Middle frontal gyrus (tissue), 1 donor: ENCODE results near the gene SLC9A8.

ENCODE experiments used
- DNase-seq: peaks from one replicate; pipeline ENCODE4 v3.0.0-alpha.2; 2015; ENCODE audit warnings: low spot score; ENCODE audit errors: extremely low spot score

Gene SLC9A8

GRCh38 chr20:49915380-49916145 lies 102.9 kb downstream of the SLC9A8 start, which contains the start of gene SPATA2:
TSS of gene SPATA2 (minus strand) at chr20:49915529. CDS start at chr20:49908490, 7,039 bp downstream.
- peak; percentile 87 for DNase-seq

GRCh38 chr20:49916146-49917002 lies 103.7 kb downstream of the SLC9A8 start:
- DNase-seq: no peak

GRCh38 chr20:49918446-49918845 lies 105.8 kb downstream of the SLC9A8 start:
- no peak for DNase-seq

GRCh38 chr20:49919009-49919408 lies 106.4 kb downstream of the SLC9A8 start:
- DNase-seq: no peak

GRCh38 chr20:49919461-49919860 lies 106.8 kb downstream of the SLC9A8 start:
- DNase-seq: no peak

GRCh38 chr20:49924247-49924646 lies 111.6 kb downstream of the SLC9A8 start:
- no peak for DNase-seq

GRCh38 chr20:49925901-49926454 lies 113.3 kb downstream of the SLC9A8 start:
- no peak for DNase-seq

- DNase-seq: peak; percentile 69
Measured at GRCh38 chr20:49928411-49929141, 115.9 kb downstream of the SLC9A8 start.

GRCh38 chr20:49929142-49929494 lies 116.5 kb downstream of the SLC9A8 start:
- DNase-seq: no peak

- DNase-seq: no peak
Measured at GRCh38 chr20:49935746-49936152, 123.1 kb downstream of the SLC9A8 start.

- peak; percentile 87 for DNase-seq
Measured at GRCh38 chr20:49936153-49937026, 123.8 kb downstream of the SLC9A8 start, which contains the start of gene RNF114. TSS of gene RNF114 (plus strand) at chr20:49936397. CDS start at chr20:49936413, 16 bp downstream.

GRCh38 chr20:49937027-49937929 lies 124.7 kb downstream of the SLC9A8 start:
- DNase-seq: no peak

- DNase-seq: no peak
Measured at GRCh38 chr20:49938173-49939163, 125.8 kb downstream of the SLC9A8 start.

- DNase-seq: no peak
Measured at GRCh38 chr20:49941456-49941855, 128.8 kb downstream of the SLC9A8 start.
